ENCODE results near the gene PTPRCAP. TPM values are rescaled to one million over a fixed set of nuclear protein-coding genes. Genes with fewer than 3 reads are reported as not detected.

Gene PTPRCAP
- total RNA-seq, 1 experiment from 2014 or later = 0.56 TPM

- no peak for TF ChIP-seq EZH2 (IDR thresholded peaks at IDR 0.05; ENCODE audit: borderline replicate concordance, low read depth, low read length, poor library complexity, severe bottlenecking)
- TF ChIP-seq CTCF (conservative IDR thresholded peaks at IDR 0.05; ENCODE audit: low read depth, low read length) = no peak
- no peaks in the 10 kb centered on the region for H3K9me3 ChIP-seq (ENCODE audit: low read depth, low read length, poor library complexity, severe bottlenecking)
- ChIA-PET POLR2A (ENCODE audit: low non-redundant PET) (interaction anchor here (0.6 kb wide), 2 partner anchors 13 to 15 kb away, joined by 4 to 5 read pairs; partner anchors contain the start of gene PPP1CA), CTCF (interaction anchor here (0.6 to 1.5 kb wide), 3 partner anchors 14 to 727 kb away, joined by 3 to 10 read pairs (median 3); partner anchors contain the start of gene PPP1CA)
- BruUV-seq (replicated peaks) = no TSS peak
- no peak overlapping the region for H3K4me3 ChIP-seq (ENCODE audit: low read depth, low read length, poor library complexity, severe bottlenecking)
- no peak for DNase-seq (ENCODE audit: low spot score)
- H3K27me3 ChIP-seq (replicated peaks; ENCODE audit: insufficient read depth, low read depth, low read length, poor library complexity) = no peaks in the 10 kb centered on the region
- H3K36me3 ChIP-seq (ENCODE audit: insufficient read depth, low read length, poor library complexity, severe bottlenecking) = no peaks in the 10 kb centered on the region
- H3K27ac ChIP-seq (ENCODE audit: low read depth, low read length, poor library complexity, severe bottlenecking) = no peak overlapping the region
- H3K4me1 ChIP-seq (ENCODE audit: insufficient read depth, low read length, poor library complexity, severe bottlenecking) = peaks cover 14% of the 10 kb centered on the region
- intact Hi-C loops (cut with micrococcal nuclease; ENCODE audit: unreplicated experiment) = loop anchor here (10.0 kb wide), 2 partner anchors 302 to 332 kb away; partner anchors contain the start of gene RHOD
These were observed 50.4 kb downstream of the PTPRCAP start for GRCh38 chr11:67387069-67387468.

Other genes with a start within 250 kb of the PTPRCAP start
- 88.6 and 92.6 TPM in 2 replicates for gene GRK2, start 171.2 kb downstream of the PTPRCAP start, total RNA-seq (2021)
- gene ANKRD13D, start 148.4 kb downstream of the PTPRCAP start, total RNA-seq (2021) = 94.2 and 101 TPM in 2 replicates
- 5.5 and 7.8 TPM in 2 replicates for gene SSH3, start 134.2 kb downstream of the PTPRCAP start, total RNA-seq (2021)
- 13.2 and 14.3 TPM in 2 replicates for gene POLD4, start 84.1 kb downstream of the PTPRCAP start, total RNA-seq (2021)
- gene CLCF1, start 64.1 kb downstream of the PTPRCAP start, total RNA-seq (2021) = 0.69 and 0.87 TPM in 2 replicates
- 43.0 and 55.0 TPM in 2 replicates for gene RAD9A, start 45.7 kb downstream of the PTPRCAP start, total RNA-seq (2021)
- 239 TPM in 2 replicates for gene PPP1CA, start 35.8 kb downstream of the PTPRCAP start, total RNA-seq (2021)
- not detected in 2 replicates for gene TBC1D10C, start 33.6 kb downstream of the PTPRCAP start, total RNA-seq (2021)
- gene CARNS1, start 22.0 kb downstream of the PTPRCAP start, total RNA-seq (2021) = 0.13 and 0.28 TPM in 2 replicates
- gene RPS6KB2, start 9.2 kb downstream of the PTPRCAP start, total RNA-seq (2021) = 58.8 and 65.0 TPM in 2 replicates
- gene CORO1B, start 5.8 kb upstream of the PTPRCAP start, total RNA-seq (2021) = 92.5 and 96.6 TPM in 2 replicates
- gene GPR152, start 15.0 kb upstream of the PTPRCAP start, total RNA-seq (2021) = not detected in 2 replicates
- not detected in 2 replicates for gene CABP4, start 17.7 kb upstream of the PTPRCAP start, total RNA-seq (2021)
- 36.0 and 40.3 TPM in 2 replicates for gene TMEM134, start 31.6 kb upstream of the PTPRCAP start, total RNA-seq (2021)
- gene AIP, start 45.3 kb upstream of the PTPRCAP start, total RNA-seq (2021) = 66.0 and 77.9 TPM in 2 replicates
- 55.9 and 60.9 TPM in 2 replicates for gene PITPNM1, start 67.7 kb upstream of the PTPRCAP start, total RNA-seq (2021)
- 48.1 and 51.3 TPM in 2 replicates for gene CDK2AP2, start 70.5 kb upstream of the PTPRCAP start, total RNA-seq (2021)
- not detected in 2 replicates for gene CABP2, start 85.8 kb upstream of the PTPRCAP start, total RNA-seq (2021)
- 1,211 and 1,270 TPM in 2 replicates for gene GSTP1, start 146.1 kb upstream of the PTPRCAP start, total RNA-seq (2021)
- gene NDUFV1, start 169.3 kb upstream of the PTPRCAP start, total RNA-seq (2021) = 250 and 275 TPM in 2 replicates
- 3.4 and 4.7 TPM in 2 replicates for gene NUDT8, start 192.3 kb upstream of the PTPRCAP start, total RNA-seq (2021)
- not detected in 2 replicates for gene TBX10, start 202.1 kb upstream of the PTPRCAP start, total RNA-seq (2021)
- not detected in 2 replicates for gene ACY3, start 213.0 kb upstream of the PTPRCAP start, total RNA-seq (2021)
- not detected in 2 replicates for gene ALDH3B2, start 236.9 kb upstream of the PTPRCAP start, total RNA-seq (2021)